HUES64 (cell line): ENCODE results near the gene MED9.

Source experiments
- H3K27ac ChIP-seq: 2 replicates; pipeline ENCODE4 v1.7.0; 2013; ENCODE audit warnings: low read depth, low read length, inconsistent platforms
- H3K27me3 ChIP-seq: 2 replicates; pipeline ENCODE4 v1.6.1; 2013; ENCODE audit warnings: mild to moderate bottlenecking, low read length; ENCODE audit not compliant: insufficient read depth
- H3K36me3 ChIP-seq: 2 replicates; pipeline ENCODE4 v1.6.1; 2013; ENCODE audit warnings: mild to moderate bottlenecking, low read length; ENCODE audit not compliant: insufficient read depth
- H3K4me1 ChIP-seq: 2 replicates; pipeline ENCODE4 v1.6.1; 2013; ENCODE audit warnings: mild to moderate bottlenecking, low read length, moderate library complexity; ENCODE audit not compliant: insufficient read depth
- H3K4me3 ChIP-seq: 2 replicates; pipeline ENCODE4 v1.5.1; 2013; ENCODE audit warnings: mild to moderate bottlenecking, low read length, moderate library complexity
- H3K9ac ChIP-seq: 2 replicates; pipeline ENCODE4 v1.6.1; 2013; ENCODE audit warnings: mild to moderate bottlenecking, low read depth, low read length
- H3K9me3 ChIP-seq: 2 replicates; pipeline ENCODE4 v1.6.1; 2013; ENCODE audit warnings: low read depth, low read length; ENCODE audit not compliant: insufficient read depth
- WGBS: fragments of 150-250, 120-280 bp; methylation state at CpG from one replicate; pipeline ENCODE4 v1.1.7; 2013; ENCODE audit warnings: missing lambda C conversion rate; 5-methylcytosine and 5-hydroxymethylcytosine counted together

The MED9 gene

GRCh38 chr17:17497065-17497844 is 20.5 kb downstream of the MED9 start:
- peaks cover 22% of the 10 kb centered on the region for H3K4me1 ChIP-seq
- no peaks in the 10 kb centered on the region for H3K9me3 ChIP-seq
- H3K36me3 ChIP-seq: peaks cover 9% of the 10 kb centered on the region
- 43% methylated on average over 19 of the region's 19 CpGs for WGBS
- no peak overlapping the region for H3K27ac ChIP-seq
- H3K27me3 ChIP-seq: peaks cover 27% of the 10 kb centered on the region
- peak overlapping the region; percentile 72 for H3K4me3 ChIP-seq
- no peak overlapping the region for H3K9ac ChIP-seq

GRCh38 chr17:17497845-17498520 is 21.2 kb downstream of the MED9 start:
- Histone ChIP-seq H3K27ac (no peak overlapping the region), H3K9ac (no peak overlapping the region), H3K9me3 (no peaks in the 10 kb centered on the region), H3K4me1 (peaks cover 16% of the 10 kb centered on the region), H3K36me3 (0 out of 2 replicates have a peak, but pooled peaks cover 2% of the 10 kb centered on the region), H3K4me3 (no peak overlapping the region), H3K27me3 (peaks cover 27% of the 10 kb centered on the region)
- 91% methylated on average over 10 of the region's 10 CpGs for WGBS

- Histone ChIP-seq H3K4me1 (peaks cover 8% of the 10 kb centered on the region), H3K9ac (no peak overlapping the region), H3K9me3 (no peaks in the 10 kb centered on the region), H3K36me3 (no peaks in the 10 kb centered on the region), H3K27ac (no peak overlapping the region), H3K27me3 (peaks cover 24% of the 10 kb centered on the region), H3K4me3 (no peak overlapping the region)
- 91% methylated on average over 16 of the region's 16 CpGs for WGBS
Observed at GRCh38 chr17:17498606-17499301, 22.0 kb downstream of the MED9 start.

DNA sequence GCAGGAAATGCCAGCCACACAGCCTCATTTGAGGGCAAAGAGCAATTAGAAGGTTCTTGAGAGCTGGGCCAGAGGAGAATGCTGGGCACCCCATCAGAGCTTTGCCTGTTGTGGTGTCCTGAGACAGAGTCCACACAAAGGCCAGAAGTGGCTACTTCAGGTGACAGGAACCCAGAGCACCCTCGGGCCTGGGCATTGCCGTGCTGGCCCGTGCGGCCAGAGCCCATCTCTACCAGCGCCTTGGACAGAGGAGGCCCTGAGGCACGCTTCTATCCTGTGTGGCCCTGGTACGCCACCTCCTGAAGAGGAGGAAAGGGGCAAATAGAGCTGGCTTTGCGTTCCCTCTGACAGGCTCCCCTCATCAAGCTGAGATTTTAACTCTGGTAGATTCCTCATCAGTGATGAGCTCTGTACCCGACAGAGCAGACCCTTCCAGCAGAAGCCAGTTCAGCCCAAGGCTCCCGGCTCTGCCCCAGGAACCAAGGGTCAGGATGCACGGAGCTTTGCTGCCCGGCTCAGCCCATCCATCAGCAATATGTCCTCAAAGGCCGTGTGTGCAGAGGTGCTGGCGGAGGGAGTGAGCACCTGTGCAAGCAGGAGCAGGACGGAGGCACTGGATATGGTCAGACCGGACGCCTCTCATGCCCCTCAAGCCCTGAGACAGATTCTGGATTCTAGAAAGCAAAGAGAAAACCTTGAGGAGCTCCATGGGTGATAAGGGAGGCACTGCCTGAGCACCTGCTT is 22.8 kb downstream of the MED9 start:
- peaks cover 16% of the 10 kb centered on the region for H3K27me3 ChIP-seq

GRCh38 chr17:17500999-17501605 is 24.3 kb downstream of the MED9 start:
- H3K36me3 ChIP-seq: no peaks in the 10 kb centered on the region
- 71% methylated on average over 14 of the region's 14 CpGs for WGBS
- H3K27me3 ChIP-seq: peaks cover under 1% of the 10 kb centered on the region
- H3K9ac ChIP-seq: no peak overlapping the region
- no peak overlapping the region for H3K27ac ChIP-seq
- no peaks in the 10 kb centered on the region for H3K4me1 ChIP-seq
- no peaks in the 10 kb centered on the region for H3K9me3 ChIP-seq
- no peak overlapping the region for H3K4me3 ChIP-seq

More for the DNA sequence above, 22.8 kb downstream of the MED9 start:
- 87% methylated on average over 17 of the region's 17 CpGs for WGBS
- Histone ChIP-seq H3K27ac (no peak overlapping the region), H3K36me3 (no peaks in the 10 kb centered on the region), H3K9me3 (no peaks in the 10 kb centered on the region), H3K4me1 (peaks cover under 1% of the 10 kb centered on the region; the same call in 1 of the 2 replicates), H3K9ac (no peak overlapping the region), H3K4me3 (no peak overlapping the region)

DNA sequence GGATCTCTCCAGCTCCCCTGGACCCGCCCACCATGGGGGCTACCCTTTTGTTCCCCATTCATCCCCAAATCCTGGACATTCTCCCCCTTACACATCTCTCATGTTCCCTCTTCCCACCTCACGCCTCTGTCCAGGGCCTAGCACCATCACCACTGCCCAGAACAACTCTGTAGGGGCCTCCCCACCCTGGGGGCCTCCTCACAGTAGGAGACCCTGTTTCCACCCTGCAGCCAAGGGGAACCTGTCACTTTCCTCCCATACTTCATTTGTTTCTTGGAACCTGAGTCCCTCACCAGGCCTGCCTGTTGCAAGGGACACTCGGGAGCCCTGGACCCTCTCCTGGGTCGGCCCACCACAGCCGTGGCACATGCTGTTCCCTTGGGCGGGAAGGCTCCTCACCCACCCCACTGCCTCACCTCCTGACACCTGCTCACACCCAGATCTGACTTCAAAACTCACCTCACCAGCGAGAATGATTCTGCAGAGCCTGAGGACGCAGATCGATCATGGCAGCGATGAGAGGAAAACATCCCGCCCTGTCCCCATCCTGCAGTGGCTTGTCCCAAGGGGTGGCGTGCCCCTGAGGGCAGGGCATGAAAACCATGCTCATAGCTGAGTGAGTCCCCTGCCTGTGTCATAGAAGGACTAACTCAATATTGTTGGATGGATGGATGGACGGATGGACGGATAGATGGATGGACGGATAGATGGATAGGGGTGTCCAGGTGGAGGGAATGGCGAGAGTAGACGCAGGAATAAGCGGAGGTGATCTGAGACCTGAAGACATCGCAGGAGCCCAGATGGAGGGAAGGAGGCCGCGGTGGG is 26.2 kb downstream of the MED9 start:
- Histone ChIP-seq H3K9ac (no peak overlapping the region), H3K27ac (no peak overlapping the region), H3K4me1 (no peaks in the 10 kb centered on the region), H3K36me3 (no peaks in the 10 kb centered on the region), H3K9me3 (no peaks in the 10 kb centered on the region), H3K27me3 (no peaks in the 10 kb centered on the region), H3K4me3 (no peak overlapping the region)
- WGBS: 93% methylated on average over 21 of the region's 21 CpGs

DNA sequence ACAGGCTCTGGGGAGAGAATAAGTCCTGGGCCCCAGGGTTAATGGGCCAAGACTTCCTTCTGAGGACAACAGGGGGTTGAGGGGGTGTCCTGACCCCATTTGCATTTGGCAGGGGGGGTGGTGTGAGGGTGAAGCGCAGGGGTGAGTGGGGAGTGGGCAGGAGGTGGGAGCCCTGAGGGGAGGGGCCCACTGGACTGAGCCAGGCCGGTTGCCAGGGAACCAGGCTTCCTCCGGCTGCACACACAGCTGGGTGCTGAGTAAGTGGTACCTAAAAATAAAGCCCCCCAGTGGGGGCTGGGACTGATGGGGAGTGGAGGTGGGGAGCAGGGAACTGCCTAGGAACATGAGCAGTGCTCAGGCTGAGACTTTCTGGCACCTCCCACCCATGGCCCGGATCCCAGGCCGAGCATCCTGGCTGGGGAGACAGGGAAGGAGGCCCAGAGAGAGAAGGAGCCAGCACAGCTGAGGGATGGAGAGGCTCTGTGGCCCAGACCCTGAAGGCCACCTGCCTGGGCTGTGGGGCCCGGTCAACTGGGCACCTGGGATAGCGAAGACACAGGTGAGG is 26.8 kb downstream of the MED9 start:
- H3K27me3 ChIP-seq: no peaks in the 10 kb centered on the region
- no peak overlapping the region for H3K9ac ChIP-seq
- 85% methylated on average over 7 of the region's 7 CpGs for WGBS
- no peaks in the 10 kb centered on the region for H3K4me1 ChIP-seq
- H3K27ac ChIP-seq: no peak overlapping the region
- no peaks in the 10 kb centered on the region for H3K36me3 ChIP-seq
- H3K4me3 ChIP-seq: no peak overlapping the region
- no peaks in the 10 kb centered on the region for H3K9me3 ChIP-seq

DNA sequence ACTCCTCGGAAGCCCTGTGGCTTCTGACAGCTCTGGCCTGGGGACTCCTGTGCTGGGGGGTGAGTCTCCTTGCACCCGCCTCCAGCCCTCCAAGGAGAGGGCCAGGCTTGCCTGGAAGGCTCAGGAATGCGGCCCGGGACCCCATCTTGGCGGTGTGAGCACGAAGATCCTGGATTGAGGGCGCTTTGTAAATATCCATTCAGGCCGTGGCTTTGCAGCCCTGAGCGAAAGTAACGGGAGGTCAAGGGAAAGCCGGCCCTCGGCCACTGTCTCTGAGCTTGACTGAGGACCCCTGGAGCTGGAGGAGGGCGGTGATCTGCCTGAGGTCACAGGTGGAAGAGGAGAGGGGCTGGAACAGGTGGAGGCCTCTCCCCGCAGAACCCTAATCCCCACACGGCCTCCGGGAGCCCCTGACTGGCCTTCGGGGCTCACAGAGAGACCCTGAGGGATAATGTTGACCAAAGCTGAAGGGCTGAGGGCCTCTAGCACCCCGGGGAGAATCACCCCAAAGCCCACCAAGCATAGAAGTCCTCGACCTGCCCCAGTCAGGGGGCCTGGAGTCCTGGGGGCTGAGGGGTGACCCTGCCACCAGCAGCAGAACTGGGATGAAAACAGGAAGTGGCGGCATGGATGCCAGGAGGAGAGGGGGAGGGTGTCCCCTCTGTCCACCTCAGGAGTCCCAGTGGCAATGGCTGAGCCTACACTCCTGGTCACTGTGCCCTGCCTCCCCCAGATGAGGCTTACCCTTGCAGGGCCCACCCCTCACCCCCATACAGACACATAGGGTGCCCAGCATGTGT is 27.7 kb downstream of the MED9 start:
- 81% methylated on average over 20 of the region's 20 CpGs for WGBS
- H3K27me3 ChIP-seq: no peaks in the 10 kb centered on the region
- H3K9me3 ChIP-seq: no peaks in the 10 kb centered on the region
- no peaks in the 10 kb centered on the region for H3K4me1 ChIP-seq
- no peak overlapping the region for H3K9ac ChIP-seq
- H3K36me3 ChIP-seq: no peaks in the 10 kb centered on the region
- H3K27ac ChIP-seq: no peak overlapping the region
- no peak overlapping the region for H3K4me3 ChIP-seq

- no peaks in the 10 kb centered on the region for H3K4me1 ChIP-seq
- no peaks in the 10 kb centered on the region for H3K9me3 ChIP-seq
- H3K27me3 ChIP-seq: no peaks in the 10 kb centered on the region
- no peak overlapping the region for H3K27ac ChIP-seq
- no peak overlapping the region for H3K9ac ChIP-seq
- H3K36me3 ChIP-seq: no peaks in the 10 kb centered on the region
- no peak overlapping the region for H3K4me3 ChIP-seq
- WGBS: 97% methylated on average over 5 of the region's 5 CpGs
Observed at GRCh38 chr17:17505151-17505550, 28.4 kb downstream of the MED9 start.
